HAP-1 (cell line): ENCODE results near the gene THYN1.

ENCODE experiments used
- DNase-seq, 2 experiments: peaks; one replicate each; pipeline ENCODE4 v3.0.0-alpha.2; 2016 to 2020; ENCODE audit warnings: low spot score in 2 of 2
- H3K27me3 ChIP-seq: fragments of 250-450 bp; sonication (Bioruptor Pico); 2 replicates; pipeline ENCODE4 v1.5.1; 2020; ENCODE audit warnings: low read depth, mild to moderate bottlenecking, moderate library complexity
- H3K36me3 ChIP-seq: fragments of 250-450 bp; sonication (Bioruptor Pico); replicated peaks from 2 replicates; pipeline ENCODE4 v1.5.1; 2020; ENCODE audit warnings: mild to moderate bottlenecking
- H3K4me1 ChIP-seq: fragments of 250-450 bp; sonication (Bioruptor Pico); 2 replicates; pipeline ENCODE4 v1.5.1; 2020; ENCODE audit warnings: mild to moderate bottlenecking
- H3K4me3 ChIP-seq: fragments of 250-450 bp; sonication (Bioruptor Pico); 2 replicates; pipeline ENCODE4 v1.5.1; 2020; ENCODE audit warnings: mild to moderate bottlenecking, moderate library complexity
- H3K9me3 ChIP-seq: fragments of 250-450 bp; sonication (Bioruptor Pico); 2 replicates; pipeline ENCODE4 v1.5.1; 2020; ENCODE audit warnings: mild to moderate bottlenecking, moderate library complexity
- in situ Hi-C: fragments of 300-500 bp; cut with MboI; formaldehyde crosslinking; loops from 3 replicates; pipeline ENCODE4 v1.14.3; 2020; ENCODE audit warnings: low sequenced_read_pairs, inconsistent platforms, mixed read lengths

Gene THYN1

GRCh38 chr11:134231958-134232659 lies 21.0 kb downstream of the THYN1 start:
- H3K4me1 ChIP-seq, result 0 out of 2 replicates have a peak, but pooled peaks cover 4% of the 10 kb centered on the region
- H3K4me3 ChIP-seq, result no peak overlapping the region
- no peaks in the 10 kb centered on the region for H3K27me3 ChIP-seq
- no peak for DNase-seq
- peaks cover 11% of the 10 kb centered on the region for H3K36me3 ChIP-seq
- in situ Hi-C loops, result no loop called here
- no peaks in the 10 kb centered on the region for H3K9me3 ChIP-seq

GRCh38 chr11:134230339-134230738 lies 22.8 kb downstream of the THYN1 start:
- Histone ChIP-seq H3K9me3 (no peaks in the 10 kb centered on the region), H3K36me3 (peaks cover 4% of the 10 kb centered on the region; the same call in 1 of the 2 replicates), H3K27me3 (no peaks in the 10 kb centered on the region), H3K4me1 (peaks cover 10% of the 10 kb centered on the region), H3K4me3 (no peak overlapping the region)
- no peak for DNase-seq
- in situ Hi-C loops, result no loop called here

GRCh38 chr11:134229126-134229790 lies 23.9 kb downstream of the THYN1 start:
- Histone ChIP-seq H3K4me1 (peaks cover 10% of the 10 kb centered on the region), H3K9me3 (no peaks in the 10 kb centered on the region), H3K27me3 (no peaks in the 10 kb centered on the region), H3K36me3 (peaks cover 4% of the 10 kb centered on the region; the same call in 1 of the 2 replicates), H3K4me3 (no peak overlapping the region)
- in situ Hi-C loops, result no loop called here
- no peak for DNase-seq

- H3K36me3 ChIP-seq, result peaks cover 4% of the 10 kb centered on the region; the same call in 1 of the 2 replicates
- no peaks in the 10 kb centered on the region for H3K27me3 ChIP-seq
- DNase-seq, result no peak
- H3K4me1 ChIP-seq, result peaks cover 10% of the 10 kb centered on the region
- no peak overlapping the region for H3K4me3 ChIP-seq
- no peaks in the 10 kb centered on the region for H3K9me3 ChIP-seq
- in situ Hi-C loops, result no loop called here
Measured at GRCh38 chr11:134228625-134229024, 24.5 kb downstream of the THYN1 start.

GRCh38 chr11:134226806-134227325 lies 26.3 kb downstream of the THYN1 start:
- peaks cover 23% of the 10 kb centered on the region for H3K4me1 ChIP-seq
- H3K27me3 ChIP-seq, result no peaks in the 10 kb centered on the region
- in situ Hi-C loops, result no loop called here
- no peak for DNase-seq
- H3K9me3 ChIP-seq, result no peaks in the 10 kb centered on the region
- H3K4me3 ChIP-seq, result no peak overlapping the region
- peaks cover 4% of the 10 kb centered on the region for H3K36me3 ChIP-seq

- peak; percentile 15 to 65 for DNase-seq
- in situ Hi-C loops, result no loop called here
- Histone ChIP-seq H3K4me3 (peak overlapping the region; percentile 62), H3K9me3 (no peaks in the 10 kb centered on the region), H3K36me3 (peaks cover 9% of the 10 kb centered on the region), H3K27me3 (no peaks in the 10 kb centered on the region), H3K4me1 (peaks cover 23% of the 10 kb centered on the region)
Measured at GRCh38 chr11:134224710-134225664, 28.2 kb downstream of the THYN1 start.

GRCh38 chr11:134223836-134224709 lies 29.1 kb downstream of the THYN1 start, which contains the start of the genes NCAPD3 and VPS26B:
NCAPD3 (minus strand) TSS chr11:134223967; CDS start chr11:134223926, 41 bp downstream.
VPS26B (plus strand) TSS chr11:134224671; CDS start chr11:134225123, 452 bp downstream.
- Histone ChIP-seq H3K36me3 (peaks cover 18% of the 10 kb centered on the region), H3K4me1 (peaks cover 23% of the 10 kb centered on the region), H3K4me3 (peak within 1 kb of the TSS; percentile 62), H3K27me3 (no peaks in the 10 kb centered on the region), H3K9me3 (no peaks in the 10 kb centered on the region)
- in situ Hi-C loops, result no loop called here
- DNase-seq, result peak; percentile 94 to 98

GRCh38 chr11:134223121-134223520 lies 30.0 kb downstream of the THYN1 start:
- peaks cover 27% of the 10 kb centered on the region for H3K36me3 ChIP-seq
- H3K4me1 ChIP-seq, result peaks cover 23% of the 10 kb centered on the region
- peak overlapping the region; percentile 62 for H3K4me3 ChIP-seq
- H3K27me3 ChIP-seq, result no peaks in the 10 kb centered on the region
- in situ Hi-C loops, result no loop called here
- DNase-seq, result peak; percentile 16 to 48
- no peaks in the 10 kb centered on the region for H3K9me3 ChIP-seq

GRCh38 chr11:134216816-134217215 lies 36.3 kb downstream of the THYN1 start:
- H3K4me3 ChIP-seq, result no peak overlapping the region
- in situ Hi-C loops, result no loop called here
- peaks cover 66% of the 10 kb centered on the region for H3K36me3 ChIP-seq
- no peaks in the 10 kb centered on the region; the same call in 1 of the 2 replicates for H3K4me1 ChIP-seq
- H3K9me3 ChIP-seq, result no peaks in the 10 kb centered on the region
- DNase-seq, result no peak
- no peaks in the 10 kb centered on the region for H3K27me3 ChIP-seq

- H3K27me3 ChIP-seq, result no peaks in the 10 kb centered on the region
- H3K36me3 ChIP-seq, result peaks cover 73% of the 10 kb centered on the region
- H3K9me3 ChIP-seq, result no peaks in the 10 kb centered on the region
- no peak for DNase-seq
- peaks cover 2% of the 10 kb centered on the region; the same call in 1 of the 2 replicates for H3K4me1 ChIP-seq
- H3K4me3 ChIP-seq, result no peak overlapping the region
- in situ Hi-C loops, result no loop called here
Measured at GRCh38 chr11:134215836-134216235, 37.3 kb downstream of the THYN1 start.

- in situ Hi-C loops, result no loop called here
- Histone ChIP-seq H3K4me3 (no peak overlapping the region), H3K4me1 (peaks cover 11% of the 10 kb centered on the region), H3K36me3 (peaks cover 89% of the 10 kb centered on the region), H3K27me3 (no peaks in the 10 kb centered on the region), H3K9me3 (no peaks in the 10 kb centered on the region)
- DNase-seq, result peak in 1 of 2 experiments; percentile 75
Measured at GRCh38 chr11:134207538-134208239, 45.5 kb downstream of the THYN1 start.

- no peak overlapping the region for H3K4me3 ChIP-seq
- H3K4me1 ChIP-seq, result peaks cover 11% of the 10 kb centered on the region
- DNase-seq, result no peak
- in situ Hi-C loops, result no loop called here
- no peaks in the 10 kb centered on the region for H3K9me3 ChIP-seq
- H3K27me3 ChIP-seq, result no peaks in the 10 kb centered on the region
- H3K36me3 ChIP-seq, result peaks cover 93% of the 10 kb centered on the region
Measured at GRCh38 chr11:134206185-134206584, 47.0 kb downstream of the THYN1 start.
